Measurements from ENCODE around the gene BRME1. TPM values are rescaled to one million over a fixed set of nuclear protein-coding genes. Genes with fewer than 3 reads are reported as not detected.
A peak's percentile ranks its signal among the peaks of the same experiment; 100 is the strongest.

Gene BRME1
- total RNA-seq, 6 experiments from 2014 or later = 0.34 to 3.7 (median 1.2) TPM

DNA sequence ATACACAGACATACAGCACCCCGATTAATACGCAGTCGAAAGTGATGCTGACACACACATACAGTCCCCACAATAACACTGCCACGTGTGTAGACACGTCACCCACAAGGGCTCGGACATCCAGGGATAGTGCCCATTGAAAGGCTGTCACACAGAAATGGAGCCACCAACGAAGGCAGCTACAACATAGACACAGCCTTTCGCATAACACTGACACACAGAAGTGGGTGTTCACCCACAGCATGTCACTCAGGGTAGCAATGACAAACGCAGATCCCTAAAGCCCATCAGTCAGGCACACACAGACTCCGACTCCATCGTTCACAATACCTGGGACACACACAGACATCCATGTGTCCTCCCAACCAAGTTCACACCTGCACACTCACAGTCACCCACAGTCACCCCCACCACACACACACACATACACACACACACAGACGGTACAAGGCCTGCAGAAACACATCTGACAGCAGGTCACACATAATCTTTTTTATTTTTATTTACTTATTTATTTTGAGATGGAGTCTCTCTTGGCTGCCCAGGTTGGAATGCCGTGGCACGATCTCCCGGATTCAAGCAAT, 39.4 kb downstream of the BRME1 start:
- ATAC-seq (no peak), DNase-seq (no peak)
- H3K27me3 ChIP-seq = no peaks in the 10 kb centered on the region
- no peak for TF ChIP-seq POLR2A (IDR thresholded peaks at IDR 0.05)
- TF ChIP-seq, protein P1, sequence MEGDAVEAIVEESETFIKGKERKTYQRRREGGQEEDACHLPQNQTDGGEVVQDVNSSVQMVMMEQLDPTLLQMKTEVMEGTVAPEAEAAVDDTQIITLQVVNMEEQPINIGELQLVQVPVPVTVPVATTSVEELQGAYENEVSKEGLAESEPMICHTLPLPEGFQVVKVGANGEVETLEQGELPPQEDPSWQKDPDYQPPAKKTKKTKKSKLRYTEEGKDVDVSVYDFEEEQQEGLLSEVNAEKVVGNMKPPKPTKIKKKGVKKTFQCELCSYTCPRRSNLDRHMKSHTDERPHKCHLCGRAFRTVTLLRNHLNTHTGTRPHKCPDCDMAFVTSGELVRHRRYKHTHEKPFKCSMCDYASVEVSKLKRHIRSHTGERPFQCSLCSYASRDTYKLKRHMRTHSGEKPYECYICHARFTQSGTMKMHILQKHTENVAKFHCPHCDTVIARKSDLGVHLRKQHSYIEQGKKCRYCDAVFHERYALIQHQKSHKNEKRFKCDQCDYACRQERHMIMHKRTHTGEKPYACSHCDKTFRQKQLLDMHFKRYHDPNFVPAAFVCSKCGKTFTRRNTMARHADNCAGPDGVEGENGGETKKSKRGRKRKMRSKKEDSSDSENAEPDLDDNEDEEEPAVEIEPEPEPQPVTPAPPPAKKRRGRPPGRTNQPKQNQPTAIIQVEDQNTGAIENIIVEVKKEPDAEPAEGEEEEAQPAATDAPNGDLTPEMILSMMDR (IDR thresholded peaks at IDR 0.05) = no peak
- 64% methylated on average over 9 of the region's 15 CpGs for WGBS (ENCODE audit: insufficient coverage, low coverage, low lambda C conversion rate, missing lambda C conversion rate)
- H3K4me3 ChIP-seq = no peak overlapping the region
- H3K27ac ChIP-seq = no peak overlapping the region
- peaks cover 0 to 6% (median 2%) of the 10 kb centered on the region in 4 donors for H3K4me1 ChIP-seq
- intact Hi-C loops (cut with DNase I) = loop anchor here (10.0 kb wide), 2 partner anchors 272 to 592 kb away; no protein-coding TSS in a partner anchor
- no peaks in the 10 kb centered on the region for H3K36me3 ChIP-seq
- H3K9me3 ChIP-seq = no peaks in the 10 kb centered on the region

DNA sequence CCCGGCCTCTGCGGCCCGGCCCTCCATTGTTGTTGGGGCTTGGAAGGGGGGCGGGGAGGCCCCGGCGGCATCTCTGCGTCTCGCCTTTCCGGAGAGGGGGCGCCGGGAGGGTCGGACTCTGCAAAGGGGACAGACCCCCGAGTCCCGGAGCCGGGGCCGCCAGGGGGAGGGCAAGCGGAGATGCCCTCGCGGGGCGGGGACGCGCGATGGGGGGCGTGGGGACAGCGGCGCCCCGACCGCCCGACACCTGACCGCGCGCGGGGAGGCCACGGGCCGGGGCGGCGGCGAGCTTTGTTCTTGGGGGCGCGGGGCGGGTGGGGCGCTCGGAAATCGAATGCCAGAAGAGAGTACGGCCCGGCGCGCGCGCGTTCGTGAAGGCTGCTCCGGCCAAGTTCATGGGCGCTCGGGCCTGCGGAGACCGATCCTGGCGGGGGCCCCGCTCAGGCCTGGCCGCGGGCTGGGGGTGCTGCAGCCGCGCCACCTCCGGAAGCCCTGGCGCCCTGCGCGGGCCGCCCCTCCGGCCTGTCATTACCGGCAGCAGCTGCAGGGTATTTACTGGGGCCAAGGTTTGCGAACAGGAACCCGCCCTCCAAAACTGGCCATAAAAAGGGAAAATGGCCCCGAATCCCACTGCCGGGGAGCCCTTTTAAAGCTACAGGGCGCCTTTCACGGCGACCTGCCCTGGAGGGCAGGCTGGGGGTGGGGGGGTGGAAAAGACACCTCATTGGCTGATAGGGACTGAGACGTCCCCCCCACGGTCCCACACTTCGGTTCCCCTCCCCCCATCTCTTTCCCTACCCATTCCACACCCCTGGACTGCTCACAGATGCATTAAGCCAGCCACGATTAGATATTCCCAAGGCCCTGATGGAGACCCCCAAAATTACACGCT, 40.1 kb downstream of the BRME1 start:
- no peak overlapping the region for H3K27ac ChIP-seq
- H3K36me3 ChIP-seq = no peaks in the 10 kb centered on the region
- H3K27me3 ChIP-seq = no peaks in the 10 kb centered on the region
- peak overlapping the region; percentile 31 to 47 (median 41) for H3K4me3 ChIP-seq
- peaks cover 0 to 6% (median 2%) of the 10 kb centered on the region in 4 donors for H3K4me1 ChIP-seq
- TF ChIP-seq, protein P1 (IDR thresholded peaks at IDR 0.05) = no peak
- TF ChIP-seq POLR2A (IDR thresholded peaks at IDR 0.05) = no peak
- H3K9me3 ChIP-seq = no peaks in the 10 kb centered on the region
- intact Hi-C loops (cut with DNase I) = loop anchor here (10.0 kb wide), 2 partner anchors 271 to 591 kb away; no protein-coding TSS in a partner anchor
- DNase-seq (no peak), ATAC-seq (no peak)
- 20% methylated on average over 6 of the region's 82 CpGs for WGBS (ENCODE audit: insufficient coverage, low coverage, low lambda C conversion rate, missing lambda C conversion rate)

DNA sequence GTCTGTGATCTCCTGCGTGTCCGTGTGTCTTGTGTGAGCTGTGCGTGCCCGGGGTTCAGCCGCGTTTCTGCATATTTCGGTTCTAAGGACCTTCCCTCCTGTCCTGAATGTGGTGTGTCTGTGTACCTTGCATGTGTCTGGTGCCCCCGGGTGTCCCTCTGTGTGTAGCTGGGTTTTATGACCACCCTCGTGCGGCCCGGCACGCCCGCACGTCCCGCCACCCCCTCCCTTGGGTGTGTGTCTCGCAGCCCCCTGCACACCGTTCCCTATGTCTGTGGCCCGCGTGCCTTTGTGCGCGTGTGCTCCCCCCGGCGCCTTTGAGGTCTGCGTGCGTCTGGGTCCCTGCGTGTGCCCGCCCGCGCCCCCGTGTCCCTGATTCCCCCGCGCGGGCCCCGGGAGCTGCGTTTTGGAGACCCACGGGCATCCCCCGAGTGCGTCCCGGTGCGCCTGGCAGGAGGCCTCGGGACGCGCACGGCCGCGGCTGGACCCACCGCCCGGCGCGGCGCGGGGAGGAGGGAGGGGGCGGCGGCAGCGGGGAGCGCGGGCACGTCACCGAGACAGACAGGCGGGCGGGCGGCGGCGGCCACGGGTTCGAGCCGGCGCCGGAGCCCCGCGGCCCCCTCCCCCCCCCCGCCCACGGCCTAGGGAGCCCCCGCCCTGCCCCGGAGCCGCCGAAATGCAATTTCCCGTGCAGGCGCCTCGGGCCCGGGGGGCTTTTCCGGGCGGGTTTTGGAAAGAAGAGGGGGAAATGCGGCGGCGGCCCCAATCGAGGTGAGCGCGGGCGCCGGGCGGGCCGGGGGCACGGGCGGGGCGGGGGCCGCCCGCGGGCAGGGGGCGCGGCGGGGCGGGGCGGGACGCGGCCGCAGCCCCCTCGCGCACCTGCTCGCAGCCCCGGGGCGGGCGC, 41.0 kb downstream of the BRME1 start:
- peaks cover 0 to 6% (median 2%) of the 10 kb centered on the region in 4 donors for H3K4me1 ChIP-seq
- no peak overlapping the region for H3K27ac ChIP-seq
- no peak for DNase-seq
- intact Hi-C loops (cut with DNase I) = loop anchor here (5.0 to 10.0 kb wide), 3 partner anchors 78 to 590 kb away; no protein-coding TSS in a partner anchor
- TF ChIP-seq, protein P1 (IDR thresholded peaks at IDR 0.05) = no peak
- TF ChIP-seq POLR2A (IDR thresholded peaks at IDR 0.05) = no peak
- 4% methylated on average over 9 of the region's 113 CpGs for WGBS (ENCODE audit: insufficient coverage, low coverage, low lambda C conversion rate, missing lambda C conversion rate)
- no peaks in the 10 kb centered on the region for H3K9me3 ChIP-seq
- H3K36me3 ChIP-seq = no peaks in the 10 kb centered on the region
- ATAC-seq = no peak
- no peaks in the 10 kb centered on the region for H3K27me3 ChIP-seq
- H3K4me3 ChIP-seq = peak overlapping the region in 1 of 3 donors; percentile 47

DNA sequence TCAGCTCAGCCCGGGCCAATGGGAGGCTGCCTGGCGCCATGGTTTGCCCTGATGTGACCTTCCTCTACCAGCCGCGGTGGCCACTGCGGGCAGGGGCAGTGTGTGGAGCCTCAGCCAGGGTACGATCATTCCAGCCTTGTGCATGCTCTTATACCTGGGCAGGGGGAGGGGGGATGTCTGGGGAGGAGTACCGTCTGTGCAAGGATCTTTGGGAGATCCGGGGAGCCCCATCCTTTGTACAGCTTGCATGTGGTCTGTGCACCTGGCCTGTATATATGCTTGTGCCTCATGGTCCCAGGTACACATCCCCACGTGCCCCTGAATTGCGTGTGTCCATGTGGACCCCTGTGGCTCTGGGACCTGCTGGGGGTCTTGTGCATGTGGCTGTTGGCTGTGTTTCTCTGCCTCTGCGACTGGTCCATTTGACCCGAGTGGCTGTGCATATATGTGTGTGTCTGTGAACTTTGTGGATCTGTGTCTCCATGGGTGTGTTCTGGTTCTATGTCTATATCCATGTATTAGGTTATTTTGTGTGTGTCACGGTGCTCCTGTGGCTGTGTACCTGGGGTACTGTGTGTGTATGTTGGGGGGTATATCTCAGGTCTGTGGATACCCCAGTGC, 41.8 kb downstream of the BRME1 start:
- H3K4me1 ChIP-seq = peaks cover 0 to 6% (median 2%) of the 10 kb centered on the region in 4 donors
- H3K27ac ChIP-seq = no peak overlapping the region
- no peak for ATAC-seq
- 11% methylated on average over 5 of the region's 13 CpGs for WGBS (ENCODE audit: insufficient coverage, low coverage, low lambda C conversion rate, missing lambda C conversion rate)
- H3K36me3 ChIP-seq = no peaks in the 10 kb centered on the region
- H3K4me3 ChIP-seq = no peak overlapping the region
- no peaks in the 10 kb centered on the region for H3K9me3 ChIP-seq
- no peaks in the 10 kb centered on the region for H3K27me3 ChIP-seq
- TF ChIP-seq, protein P1 (IDR thresholded peaks at IDR 0.05) = no peak
- no peak for TF ChIP-seq POLR2A (IDR thresholded peaks at IDR 0.05)
- intact Hi-C loops (cut with DNase I) = loop anchor here (5.0 to 10.0 kb wide), 3 partner anchors 77 to 589 kb away; no protein-coding TSS in a partner anchor
- no peak for DNase-seq
